SK-N-SH (cell line): ENCODE measurements around the gene NKAIN4. TPM values are rescaled to one million over a fixed set of nuclear protein-coding genes. Genes with fewer than 3 reads are reported as not detected.

Source experiments
- CTCF ChIA-PET: fragments of 300-600, 350-600 bp; formaldehyde crosslinking; extraction: SDS; loops from one replicate; lab custom pipeline; 2021; lab: Yijun Ruan, JAX
- POLR2A ChIA-PET: fragments of 350-600 bp; sonication (Branson Sonifier 250); formaldehyde crosslinking; extraction: SDS; loops from one replicate; lab custom pipeline; 2020; ENCODE audit warnings: antibody characterized with exemption, inconsistent platforms; lab: Yijun Ruan, JAX
- DNase-seq: peaks from one replicate; pipeline ENCODE4 v3.0.0; 2012
- H2AFZ ChIP-seq: fragments of 200-600 bp; sonication (generic); 2 replicates; pipeline ENCODE4 v1.8.1; 2016; ENCODE audit warnings: antibody characterized with exemption, mild to moderate bottlenecking, low read depth
- H3F3A ChIP-seq: fragments of 200-600 bp; sonication (generic); replicated peaks from 2 replicates; pipeline ENCODE3; 2016; ENCODE audit warnings: antibody characterized with exemption, mild to moderate bottlenecking; ENCODE audit not compliant: insufficient read depth
- H3K27ac ChIP-seq, 2 experiments: fragments of 200-500 bp in 1 of 2; fragments of 200-600 bp in 1 of 2; sonication (Bioruptor generic) in 1 of 2; sonication (generic), shearing (Covaris generic) in 1 of 2; 2 replicates each; pipeline versions ENCODE4 v1.5.1 to v1.6.1; 2014 to 2016; ENCODE audit warnings: low read depth in 2 of 2, inconsistent platforms in 1 of 2, low read length in 1 of 2, mild to moderate bottlenecking in 1 of 2, mixed read lengths in 1 of 2
- H3K27me3 ChIP-seq: fragments of 200-600 bp; sonication (generic), shearing (Covaris generic); 2 replicates; pipeline ENCODE4 v1.6.1; 2016; ENCODE audit warnings: mixed run types; ENCODE audit not compliant: insufficient read depth
- H3K36me3 ChIP-seq, 2 experiments: fragments of 200-500 bp in 1 of 2; fragments of 200-600 bp in 1 of 2; sonication (Bioruptor generic) in 1 of 2; sonication (generic) in 1 of 2; replicated peaks in 1 of 2; 2 replicates each; pipeline versions ENCODE3 to v1.5.1; 2014 to 2016; ENCODE audit warnings: low read length in 1 of 2, mild to moderate bottlenecking in 1 of 2; ENCODE audit not compliant: insufficient read depth in 2 of 2, control insufficient read depth in 1 of 2
- H3K4me1 ChIP-seq, 2 experiments: fragments of 200-500 bp in 1 of 2; fragments of 200-600 bp in 1 of 2; sonication (Bioruptor generic) in 1 of 2; sonication (generic), shearing (Covaris generic) in 1 of 2; 2 replicates each; pipeline versions ENCODE4 v1.5.1 to v1.6.1; 2014 to 2016; ENCODE audit warnings: low read depth in 1 of 2, low read length in 1 of 2, mixed run types in 1 of 2; ENCODE audit not compliant: insufficient read depth in 2 of 2, control insufficient read depth in 1 of 2
- H3K4me2 ChIP-seq: fragments of 200-600 bp; sonication (generic), shearing (Covaris generic); 2 replicates; pipeline ENCODE4 v1.6.1; 2017; ENCODE audit warnings: mixed run types
- H3K4me3 ChIP-seq, 2 experiments: fragments of 200-500 bp in 1 of 2; fragments of 200-600 bp in 1 of 2; sonication (Bioruptor generic) in 1 of 2; sonication (generic), shearing (Covaris generic) in 1 of 2; 2 replicates each; pipeline versions ENCODE4 v1.5.1 to v1.8.1; 2014 to 2016; ENCODE audit warnings: low read depth in 2 of 2, inconsistent platforms in 1 of 2, low read length in 1 of 2, mild to moderate bottlenecking in 1 of 2, mixed read lengths in 1 of 2, moderate library complexity in 1 of 2
- H3K79me2 ChIP-seq: fragments of 200-600 bp; sonication (generic); 2 replicates; pipeline ENCODE4 v1.8.1; 2017; ENCODE audit warnings: mild to moderate bottlenecking; ENCODE audit not compliant: insufficient read depth
- H3K9ac ChIP-seq: fragments of 200-600 bp; sonication (generic); 2 replicates; pipeline ENCODE4 v1.6.1; 2017; ENCODE audit warnings: mixed run types
- H3K9me2 ChIP-seq: fragments of 200-600 bp; sonication (generic); 2 replicates; pipeline ENCODE4 v1.6.1; 2017; ENCODE audit warnings: mixed run types
- H3K9me3 ChIP-seq: fragments of 200-600 bp; sonication (generic); 2 replicates; pipeline ENCODE4 v1.6.1; 2017; ENCODE audit warnings: mixed run types, mild to moderate bottlenecking, moderate library complexity
- H4K20me1 ChIP-seq: fragments of 200-600 bp; sonication (generic); 2 replicates; pipeline ENCODE4 v1.6.1; 2017; ENCODE audit warnings: mild to moderate bottlenecking, mixed run types; ENCODE audit not compliant: insufficient read depth
- CHD2 ChIP-seq: fragments of 150-350 bp; IDR thresholded peaks from 2 replicates; pipeline ENCODE4 v1.6.1; 2018; ENCODE audit warnings: low read length; ENCODE audit not compliant: partially characterized antibody
- ELF1 ChIP-seq: IDR thresholded peaks from 2 replicates; pipeline ENCODE4 v1.4.0; 2012
- EP300 ChIP-seq, 2 experiments: IDR thresholded peaks; 2 replicates each; pipeline versions ENCODE4 v1.4.0 to v1.6.1; 2012; ENCODE audit warnings: borderline replicate concordance in 1 of 2, low read depth in 1 of 2, low read length in 1 of 2
- FOXJ3 ChIP-seq: sonication (generic); formaldehyde crosslinking; IDR thresholded peaks from 2 replicates; pipeline ENCODE4 v1.5.1; 2020; ENCODE audit warnings: mild to moderate bottlenecking, missing genetic modification reagents
- GATA2 ChIP-seq: sonication (generic); formaldehyde crosslinking; IDR thresholded peaks from 2 replicates; pipeline ENCODE4 v1.5.0; 2020; ENCODE audit warnings: mild to moderate bottlenecking, missing genetic modification reagents
- JUND ChIP-seq: IDR thresholded peaks from 2 replicates; pipeline ENCODE4 v1.4.0; 2012
- MAX ChIP-seq: IDR thresholded peaks from 2 replicates; pipeline ENCODE4 v1.4.0; 2012; ENCODE audit warnings: low read depth
- MXI1 ChIP-seq: IDR thresholded peaks from 2 replicates; pipeline ENCODE4 v1.6.1; 2012; ENCODE audit warnings: mild to moderate bottlenecking, low read depth, low read length, improper control_type of control experiment
- NFIC ChIP-seq: IDR thresholded peaks from 2 replicates; pipeline ENCODE4 v1.4.0; 2012; ENCODE audit warnings: borderline replicate concordance
- NRF1 ChIP-seq: IDR thresholded peaks from 2 replicates; pipeline ENCODE4 v1.6.1; 2012; ENCODE audit warnings: low read depth, mild to moderate bottlenecking, low read length
- RFX5 ChIP-seq: IDR thresholded peaks from 2 replicates; pipeline ENCODE4 v1.6.1; 2012; ENCODE audit warnings: mild to moderate bottlenecking, improper control_type of control experiment, low read length
- RXRA ChIP-seq: IDR thresholded peaks from 2 replicates; pipeline ENCODE4 v1.4.0; 2012; ENCODE audit warnings: low read depth, mild to moderate bottlenecking, borderline replicate concordance
- SIN3A ChIP-seq: IDR thresholded peaks from 2 replicates; pipeline ENCODE4 v1.6.1; 2012; ENCODE audit warnings: low read depth, mild to moderate bottlenecking, low read length, moderate library complexity, borderline replicate concordance
- SMC3 ChIP-seq: IDR thresholded peaks from 2 replicates; pipeline ENCODE4 v1.6.1; 2012; ENCODE audit warnings: low read depth, low read length, improper control_type of control experiment
- TAF1 ChIP-seq: IDR thresholded peaks from 2 replicates; pipeline ENCODE4 v1.6.1; 2012; ENCODE audit warnings: low read depth, mild to moderate bottlenecking, low read length, moderate library complexity, borderline replicate concordance
- TCF12 ChIP-seq: IDR thresholded peaks from 2 replicates; pipeline ENCODE4 v1.4.0; 2012
- WGBS: methylation state at CpG from one replicate; pipeline ENCODE4 v1.1.6; 2017; ENCODE audit warnings: low lambda C conversion rate; 5-methylcytosine and 5-hydroxymethylcytosine counted together
- polyA plus RNA-seq, 3 experiments: library from polyadenylated mRNA; depleted of rRNA; stranded (reverse); fragments of >200 nt; gene quantifications; 2 replicates each; pipeline ENCODE4 v1.2.3, GENCODE V29; 2012
- TF ChIP-seq, protein P1 (sequence below): fragments of 200-600 bp; sonication (generic); IDR thresholded peaks from 2 replicates; pipeline ENCODE4 v1.6.1; 2017; ENCODE audit warnings: antibody characterized with exemption, mild to moderate bottlenecking, moderate library complexity
- TF ChIP-seq, protein P2 (sequence below): IDR thresholded peaks from 2 replicates; pipeline ENCODE4 v1.4.0; 2012; ENCODE audit warnings: low read depth, borderline replicate concordance

Gene NKAIN4
- not detected in 2 replicates for polyA plus RNA-seq (2012; rRNA removed)
- polyA plus RNA-seq (2012; cell fraction: cytosol; rRNA removed): not detected in 2 replicates
- polyA plus RNA-seq (2012; cell fraction: nucleus; rRNA removed): 0.13 TPM in 1 of 2 replicates, not detected in the other

GRCh38 chr20:63254232-63254605 is at the start of gene NKAIN4:
NKAIN4 (minus strand) TSS chr20:63254463; CDS start chr20:63254450, 13 bp downstream.
- Histone ChIP-seq H3K27ac (no peak within 1 kb of the TSS), H3K36me3 (no peaks in the 10 kb centered on the region), H4K20me1 (no peaks in the 10 kb centered on the region), H3K79me2 (no peaks in the 10 kb centered on the region), H3K9ac (no peak within 1 kb of the TSS), H3K4me1 (peaks cover 0 to 5% of the 10 kb centered on the region in 2 experiments; a peak in 1 of 4 replicates), H3K9me2 (no peaks in the 10 kb centered on the region), H3K9me3 (no peaks in the 10 kb centered on the region), H3K4me3 (no peak within 1 kb of the TSS; a peak in 1 of 4 replicates), H2AFZ (no peak within 1 kb of the TSS), H3F3A (no peaks in the 10 kb centered on the region), H3K27me3 (peaks cover 36% of the 10 kb centered on the region), H3K4me2 (no peak within 1 kb of the TSS)
- POLR2A ChIA-PET: no interaction called here
- CTCF ChIA-PET: interaction anchor here (0.6 to 5.8 kb wide), 8 partner anchors 9 to 282 kb away, joined by 3 to 74 read pairs (median 4); partner anchors contain the start of gene BIRC7
- 6% methylated on average over 22 of the region's 46 CpGs for WGBS
- peak; percentile 64 for DNase-seq
- TF ChIP-seq GATA2 (no peak), EP300 (IDR thresholded peaks at IDR 0.05; ENCODE audit: borderline replicate concordance in 1 of 2, low read depth in 1 of 2, low read length in 1 of 2) (no peak), JUND (no peak), SIN3A (no peak), SMC3 (no peak)

DNA sequence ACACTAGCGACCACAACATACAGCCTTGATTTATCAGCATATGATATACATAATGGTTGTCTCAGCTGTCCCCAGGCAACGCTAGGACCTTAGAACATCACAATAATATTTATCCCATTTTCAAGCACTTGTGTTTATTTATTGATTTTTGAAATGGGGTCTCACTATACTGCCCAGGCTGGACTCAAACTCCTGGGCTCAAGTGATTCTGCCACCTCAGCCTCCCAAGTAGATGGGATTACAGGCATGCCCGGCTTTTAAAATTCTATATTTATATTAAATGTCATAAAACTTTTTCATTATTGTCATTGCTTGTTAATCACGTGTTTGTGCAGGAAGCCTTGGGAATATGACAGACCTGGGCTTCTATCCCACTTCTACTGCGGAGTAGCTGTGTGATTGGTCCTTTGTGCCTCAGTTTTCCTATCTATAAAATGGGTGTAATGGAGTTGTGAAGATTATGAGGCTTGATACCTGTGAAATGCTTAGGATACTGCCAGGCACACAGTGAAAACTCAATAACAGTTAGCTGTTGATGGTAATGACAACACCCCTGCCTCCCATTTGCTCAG is 48.9 kb upstream of the NKAIN4 start:
- DNase-seq: no peak
- no peaks in the 10 kb centered on the region; the same call in 1 of the 2 replicates for H3K9me3 ChIP-seq
- H3K27ac ChIP-seq: no peak overlapping the region
- H3F3A ChIP-seq: no peaks in the 10 kb centered on the region
- CTCF ChIA-PET: interaction anchor here (0.7 to 2.4 kb wide), 4 partner anchors 9 to 879 kb away, joined by 3 to 11 read pairs (median 4); no protein-coding TSS in a partner anchor
- no peaks in the 10 kb centered on the region for H3K79me2 ChIP-seq
- TF ChIP-seq TCF12: no peak
- no peak for TF ChIP-seq MXI1
- 6% methylated on average over 5 of the region's 5 CpGs for WGBS
- POLR2A ChIA-PET: no interaction called here
- H3K27me3 ChIP-seq: peaks cover 22% of the 10 kb centered on the region
- H4K20me1 ChIP-seq: no peaks in the 10 kb centered on the region
- H2AFZ ChIP-seq: no peak overlapping the region
- H3K4me3 ChIP-seq: no peak overlapping the region
- no peaks in the 10 kb centered on the region for H3K9me2 ChIP-seq
- H3K9ac ChIP-seq: no peak overlapping the region
- H3K36me3 ChIP-seq: no peaks in the 10 kb centered on the region
- H3K4me2 ChIP-seq: no peak overlapping the region
- H3K4me1 ChIP-seq: no peaks in the 10 kb centered on the region

DNA sequence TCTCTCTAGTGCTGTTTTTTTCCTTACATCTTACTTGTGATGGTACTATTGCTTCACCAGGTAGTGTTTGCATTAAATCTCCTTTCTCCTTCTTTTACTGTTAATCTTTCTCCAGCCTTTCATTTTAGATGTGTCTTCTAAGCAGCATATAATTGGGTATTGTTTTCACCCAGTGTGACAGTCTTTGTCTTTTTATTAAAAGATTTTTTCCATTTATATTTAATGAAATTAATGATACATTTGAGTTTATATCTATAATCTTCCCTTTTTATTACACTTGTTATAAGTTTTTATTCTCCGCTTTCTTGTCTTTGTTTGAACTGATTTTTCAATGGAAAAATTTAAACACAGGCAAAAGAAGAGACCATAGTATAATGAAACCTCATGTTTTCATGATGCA is 47.4 kb upstream of the NKAIN4 start:
- H3K4me1 ChIP-seq: no peaks in the 10 kb centered on the region
- no peak overlapping the region for H3K27ac ChIP-seq
- no peaks in the 10 kb centered on the region for H3F3A ChIP-seq
- H3K79me2 ChIP-seq: no peaks in the 10 kb centered on the region
- H3K9me3 ChIP-seq: no peaks in the 10 kb centered on the region; the same call in 1 of the 2 replicates
- ChIA-PET CTCF (interaction anchor here (1.2 to 2.4 kb wide), 4 partner anchors 8 to 80 kb away, joined by 4 to 11 read pairs (median 4); no protein-coding TSS in a partner anchor), POLR2A (no interaction called here)
- H4K20me1 ChIP-seq: no peaks in the 10 kb centered on the region
- WGBS: 44% methylated on average over 1 of the region's 1 CpG
- H2AFZ ChIP-seq: no peak overlapping the region
- no peaks in the 10 kb centered on the region for H3K36me3 ChIP-seq
- DNase-seq: no peak
- H3K9me2 ChIP-seq: no peaks in the 10 kb centered on the region
- H3K9ac ChIP-seq: no peak overlapping the region
- no peak overlapping the region for H3K4me2 ChIP-seq
- H3K27me3 ChIP-seq: peaks cover 33% of the 10 kb centered on the region
- H3K4me3 ChIP-seq: no peak overlapping the region
- TF ChIP-seq FOXJ3 (CRISPR knock-in tag) (no peak), MAX (no peak), TAF1 (no peak), ELF1 (no peak), RXRA (no peak), RFX5 (no peak), TCF12 (no peak), NRF1 (no peak), NFIC (no peak), CHD2 (no peak)
- TF ChIP-seq, protein P1, sequence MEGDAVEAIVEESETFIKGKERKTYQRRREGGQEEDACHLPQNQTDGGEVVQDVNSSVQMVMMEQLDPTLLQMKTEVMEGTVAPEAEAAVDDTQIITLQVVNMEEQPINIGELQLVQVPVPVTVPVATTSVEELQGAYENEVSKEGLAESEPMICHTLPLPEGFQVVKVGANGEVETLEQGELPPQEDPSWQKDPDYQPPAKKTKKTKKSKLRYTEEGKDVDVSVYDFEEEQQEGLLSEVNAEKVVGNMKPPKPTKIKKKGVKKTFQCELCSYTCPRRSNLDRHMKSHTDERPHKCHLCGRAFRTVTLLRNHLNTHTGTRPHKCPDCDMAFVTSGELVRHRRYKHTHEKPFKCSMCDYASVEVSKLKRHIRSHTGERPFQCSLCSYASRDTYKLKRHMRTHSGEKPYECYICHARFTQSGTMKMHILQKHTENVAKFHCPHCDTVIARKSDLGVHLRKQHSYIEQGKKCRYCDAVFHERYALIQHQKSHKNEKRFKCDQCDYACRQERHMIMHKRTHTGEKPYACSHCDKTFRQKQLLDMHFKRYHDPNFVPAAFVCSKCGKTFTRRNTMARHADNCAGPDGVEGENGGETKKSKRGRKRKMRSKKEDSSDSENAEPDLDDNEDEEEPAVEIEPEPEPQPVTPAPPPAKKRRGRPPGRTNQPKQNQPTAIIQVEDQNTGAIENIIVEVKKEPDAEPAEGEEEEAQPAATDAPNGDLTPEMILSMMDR: no peak
- TF ChIP-seq, protein P2, sequence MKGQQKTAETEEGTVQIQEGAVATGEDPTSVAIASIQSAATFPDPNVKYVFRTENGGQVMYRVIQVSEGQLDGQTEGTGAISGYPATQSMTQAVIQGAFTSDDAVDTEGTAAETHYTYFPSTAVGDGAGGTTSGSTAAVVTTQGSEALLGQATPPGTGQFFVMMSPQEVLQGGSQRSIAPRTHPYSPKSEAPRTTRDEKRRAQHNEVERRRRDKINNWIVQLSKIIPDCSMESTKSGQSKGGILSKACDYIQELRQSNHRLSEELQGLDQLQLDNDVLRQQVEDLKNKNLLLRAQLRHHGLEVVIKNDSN: no peak
